Stimulated activated CD8-positive, alpha-beta memory T cell treated with anti-CD3 and anti-CD28 coated beads, Interleukin-2, amount 100 ng/mL, for 48 hours (primary cell): ENCODE data around the gene RETN.
A peak's percentile ranks its signal among the peaks of the same experiment; 100 is the strongest.

Experiments used
- DNase-seq, 2 donors: peaks; one replicate each; pipeline ENCODE4 v3.0.0-alpha.2; 2020; ENCODE audit warnings: low read depth in 2 of 2

Gene RETN

DNA sequence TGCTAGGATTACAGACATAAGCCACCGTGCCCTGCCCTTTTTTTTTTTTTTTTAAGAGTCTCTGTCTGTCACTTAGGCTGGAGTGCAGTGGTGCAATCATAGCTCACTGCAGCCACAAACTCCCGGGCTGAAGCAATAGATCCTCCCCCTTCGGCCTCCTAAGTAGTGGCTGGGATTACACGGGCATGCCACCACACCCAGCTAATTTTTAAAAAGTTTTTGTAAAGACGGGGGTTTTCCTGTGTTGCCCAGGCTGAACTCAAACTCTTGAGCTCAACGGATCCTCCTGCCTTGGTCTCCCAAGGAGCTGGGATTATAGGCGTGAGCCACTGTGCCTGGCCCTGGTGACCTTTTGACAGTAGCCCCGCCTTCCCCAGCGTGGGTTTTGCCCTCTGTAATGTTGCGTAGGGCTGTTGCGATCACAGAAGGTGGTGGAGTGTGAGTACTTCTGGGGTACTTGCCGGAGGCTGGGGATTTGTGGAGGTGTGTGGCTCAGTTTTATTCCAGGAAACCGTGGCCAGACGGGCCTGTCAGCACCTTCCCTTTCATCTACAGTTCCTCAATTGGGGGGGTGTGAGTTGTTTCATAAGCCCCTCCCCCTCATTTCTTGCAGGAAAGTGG lies 11.6 kb upstream of the RETN start:
- no peak for DNase-seq

DNA sequence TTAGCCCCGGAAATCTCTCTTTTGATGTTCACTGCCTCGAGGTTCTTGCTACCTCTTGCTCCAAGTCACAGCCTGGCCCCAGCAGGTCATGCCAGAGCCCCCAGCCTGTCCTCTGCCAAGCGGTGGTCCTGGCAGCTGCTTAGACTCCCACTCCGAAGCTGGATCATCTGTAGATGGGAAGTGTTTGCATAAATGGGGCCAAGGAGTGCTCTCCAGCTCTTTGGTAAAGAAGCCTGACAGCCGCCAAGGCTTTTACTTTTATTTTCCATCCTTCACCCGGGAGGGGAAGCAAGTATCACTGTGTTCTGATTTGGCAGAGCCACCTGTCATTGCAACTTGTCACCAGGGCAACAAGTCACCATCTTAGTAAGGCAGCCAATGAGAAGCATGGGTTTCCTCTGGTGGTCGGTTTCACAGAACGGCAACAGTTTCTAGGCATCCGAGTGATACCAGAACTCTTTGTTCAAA lies 10.6 kb upstream of the RETN start:
- DNase-seq = no peak

DNA sequence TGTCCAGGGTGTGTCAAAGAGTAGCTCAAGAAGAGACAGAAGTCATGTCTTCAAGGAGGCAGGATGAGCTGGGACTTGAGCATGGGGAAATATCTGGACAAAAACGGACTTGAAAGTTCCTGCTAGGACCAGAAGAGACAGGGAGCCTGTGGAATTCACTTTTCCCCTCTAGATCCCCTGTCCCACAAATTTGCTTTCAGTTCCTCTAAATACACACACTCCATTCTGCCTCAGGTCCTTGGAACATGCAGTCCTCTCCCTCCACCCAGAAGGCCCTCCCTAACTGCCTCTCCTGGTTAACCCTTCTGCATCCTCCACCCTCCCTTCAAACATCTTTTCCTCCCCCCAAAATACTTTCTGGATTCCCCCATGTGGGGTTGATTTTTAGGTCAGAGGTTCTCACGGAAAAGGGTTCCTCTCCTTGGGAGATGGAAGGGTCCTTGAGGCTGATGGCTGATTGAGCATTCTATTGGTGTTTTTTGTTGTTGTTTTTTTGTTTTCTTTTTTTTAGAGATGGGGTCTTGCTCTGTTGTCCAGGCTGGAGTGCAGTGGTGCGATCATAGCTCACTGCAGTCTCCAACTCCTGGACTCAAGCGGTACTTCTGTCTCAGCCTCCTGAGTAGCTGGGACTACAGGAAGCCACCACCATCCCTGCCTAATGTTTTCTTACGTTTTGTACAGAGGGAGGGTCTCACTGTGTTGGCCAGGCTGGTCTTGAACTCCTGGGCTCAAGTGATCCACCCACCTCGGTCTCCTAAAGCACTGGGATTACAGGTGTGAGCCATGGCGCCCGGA lies 6.9 kb upstream of the RETN start:
- no peak for DNase-seq

DNA sequence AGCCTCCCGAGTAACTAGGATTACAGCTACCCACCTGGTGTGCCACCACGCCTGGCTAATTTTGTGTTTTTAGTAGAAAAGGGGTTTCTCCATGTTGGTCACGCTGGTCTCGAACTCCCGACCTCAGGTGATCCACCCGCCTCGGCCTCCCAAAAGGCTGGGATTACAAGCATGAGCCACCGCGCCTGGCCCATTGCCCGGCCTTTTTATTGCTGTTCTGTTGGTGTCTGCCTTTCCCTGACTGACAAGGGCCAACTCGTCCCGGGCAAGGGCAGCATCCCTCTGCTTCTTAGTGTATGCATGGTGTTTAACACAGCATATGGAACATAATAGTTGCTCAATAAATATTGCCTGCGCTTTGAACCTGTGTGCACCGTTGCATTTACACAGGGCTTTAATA lies 6.2 kb upstream of the RETN start:
- no peak for DNase-seq

DNA sequence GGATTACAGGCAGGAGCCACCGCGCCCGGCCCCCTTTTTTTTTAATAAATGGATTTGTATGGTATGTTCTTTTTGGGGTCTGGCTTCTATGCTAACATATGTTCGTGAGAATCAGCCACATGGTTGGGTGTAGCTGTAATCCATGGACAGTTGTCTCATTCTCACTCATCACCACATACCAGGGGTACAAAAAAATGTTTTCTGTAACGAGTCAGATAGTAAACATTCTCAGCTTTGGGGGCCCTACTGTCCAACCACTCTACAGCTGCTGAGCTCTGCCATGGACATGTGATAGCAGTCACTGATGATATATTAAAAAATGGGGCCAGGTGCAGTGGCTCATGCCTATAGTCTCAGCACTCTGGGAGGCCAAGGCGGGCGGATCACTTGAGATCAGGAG lies 5.1 kb upstream of the RETN start:
- DNase-seq = no peak

DNA sequence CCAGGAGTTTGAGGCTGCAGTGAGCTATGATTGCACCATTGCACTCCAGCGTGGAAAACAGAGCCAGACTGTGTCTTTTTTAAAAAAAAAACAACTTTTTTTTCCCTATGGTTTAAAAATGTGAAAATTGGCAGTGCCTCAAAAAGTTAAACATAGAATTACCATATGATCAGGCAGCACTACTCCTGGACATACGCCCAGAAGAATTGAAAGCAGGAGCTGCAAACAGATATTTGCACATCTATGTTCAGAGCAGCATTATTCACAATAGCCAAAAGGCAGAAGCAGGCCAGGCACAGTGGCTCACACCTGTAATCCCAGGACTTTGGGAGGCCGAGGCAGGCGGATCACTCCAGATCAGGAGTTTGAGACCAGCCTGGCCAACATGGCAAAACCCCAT lies 3.8 kb upstream of the RETN start:
- no peak for DNase-seq

DNA sequence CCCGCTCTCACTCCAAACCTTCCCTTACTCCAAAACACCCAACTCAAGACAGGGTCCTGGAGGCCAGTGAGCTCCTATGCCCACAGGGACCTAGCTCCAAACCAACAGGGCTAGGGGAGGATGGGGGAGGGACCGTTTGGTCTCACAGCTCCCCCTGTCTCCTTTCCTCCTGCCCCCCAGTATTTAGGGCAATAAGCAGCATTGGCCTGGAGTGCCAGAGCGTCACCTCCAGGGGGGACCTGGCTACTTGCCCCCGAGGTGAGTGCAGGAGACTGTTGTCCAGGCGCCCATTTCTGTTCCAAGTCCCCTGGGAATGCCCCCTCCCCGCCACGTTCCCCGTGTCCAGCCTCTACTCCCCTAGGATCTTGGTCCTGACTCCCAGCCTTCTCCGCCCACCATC lies 792 bp downstream of the RETN start:
- DNase-seq = no peak

DNA sequence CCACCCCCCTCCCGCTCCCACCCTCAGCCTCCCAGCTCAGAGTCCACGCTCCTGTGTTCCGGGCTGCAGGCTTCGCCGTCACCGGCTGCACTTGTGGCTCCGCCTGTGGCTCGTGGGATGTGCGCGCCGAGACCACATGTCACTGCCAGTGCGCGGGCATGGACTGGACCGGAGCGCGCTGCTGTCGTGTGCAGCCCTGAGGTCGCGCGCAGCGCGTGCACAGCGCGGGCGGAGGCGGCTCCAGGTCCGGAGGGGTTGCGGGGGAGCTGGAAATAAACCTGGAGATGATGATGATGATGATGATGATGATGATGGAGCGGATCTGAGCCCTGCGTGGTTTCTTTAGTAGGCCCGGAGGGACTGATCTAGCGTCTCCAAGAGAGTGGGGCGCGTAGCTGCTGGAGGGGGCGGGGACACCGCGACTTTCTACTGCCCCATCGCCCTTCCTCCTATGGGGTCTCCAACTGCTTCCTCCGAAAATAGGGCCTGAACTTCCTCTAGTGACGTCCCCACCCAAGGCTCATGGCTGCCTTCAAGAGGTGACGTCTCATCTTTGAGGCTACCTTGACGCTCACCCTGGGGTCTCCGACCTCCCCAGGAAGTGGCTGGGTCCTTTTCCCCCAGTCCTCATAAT lies 1.4 kb downstream of the RETN start:
- DNase-seq = no peak

DNA sequence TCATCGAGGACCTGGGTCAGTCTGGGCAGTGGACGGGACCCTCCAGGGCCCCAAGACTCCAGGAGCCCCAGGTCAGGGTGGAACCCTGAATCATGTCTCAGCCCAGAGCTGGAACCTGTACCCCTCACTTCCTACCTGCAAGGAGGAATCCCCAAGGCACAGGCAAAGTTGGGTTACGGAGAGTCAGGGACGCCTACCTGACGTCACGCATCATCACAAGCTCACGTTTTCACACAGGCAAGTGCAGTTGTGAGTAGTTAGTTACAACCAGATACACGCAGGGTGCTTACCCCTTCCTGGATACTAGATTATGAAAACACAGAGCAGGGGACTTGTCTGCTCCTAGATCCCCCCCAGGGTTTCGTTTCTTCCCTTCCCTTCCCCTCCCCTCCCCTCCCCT lies 1.9 kb downstream of the RETN start:
- no peak for DNase-seq

DNA sequence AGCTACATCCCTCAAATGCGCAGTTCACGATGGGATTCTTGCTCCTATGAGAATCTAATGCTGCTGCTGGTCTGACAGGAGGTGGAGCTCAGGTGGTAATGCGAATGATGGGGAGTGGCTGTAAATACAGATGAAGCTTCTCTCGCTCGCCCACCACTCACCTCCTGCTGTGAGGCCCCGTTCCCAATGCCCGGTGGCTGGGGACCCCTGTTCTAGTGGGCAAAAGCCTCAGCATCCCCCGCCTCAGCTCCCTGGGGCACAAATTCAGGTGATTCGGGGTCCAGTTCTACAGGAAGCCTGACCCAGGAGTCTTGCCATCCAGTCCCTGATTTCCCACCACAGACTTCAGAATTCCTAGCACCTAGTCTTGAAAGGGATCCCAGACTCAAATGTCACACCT lies 3.7 kb downstream of the RETN start:
- no peak for DNase-seq

DNA sequence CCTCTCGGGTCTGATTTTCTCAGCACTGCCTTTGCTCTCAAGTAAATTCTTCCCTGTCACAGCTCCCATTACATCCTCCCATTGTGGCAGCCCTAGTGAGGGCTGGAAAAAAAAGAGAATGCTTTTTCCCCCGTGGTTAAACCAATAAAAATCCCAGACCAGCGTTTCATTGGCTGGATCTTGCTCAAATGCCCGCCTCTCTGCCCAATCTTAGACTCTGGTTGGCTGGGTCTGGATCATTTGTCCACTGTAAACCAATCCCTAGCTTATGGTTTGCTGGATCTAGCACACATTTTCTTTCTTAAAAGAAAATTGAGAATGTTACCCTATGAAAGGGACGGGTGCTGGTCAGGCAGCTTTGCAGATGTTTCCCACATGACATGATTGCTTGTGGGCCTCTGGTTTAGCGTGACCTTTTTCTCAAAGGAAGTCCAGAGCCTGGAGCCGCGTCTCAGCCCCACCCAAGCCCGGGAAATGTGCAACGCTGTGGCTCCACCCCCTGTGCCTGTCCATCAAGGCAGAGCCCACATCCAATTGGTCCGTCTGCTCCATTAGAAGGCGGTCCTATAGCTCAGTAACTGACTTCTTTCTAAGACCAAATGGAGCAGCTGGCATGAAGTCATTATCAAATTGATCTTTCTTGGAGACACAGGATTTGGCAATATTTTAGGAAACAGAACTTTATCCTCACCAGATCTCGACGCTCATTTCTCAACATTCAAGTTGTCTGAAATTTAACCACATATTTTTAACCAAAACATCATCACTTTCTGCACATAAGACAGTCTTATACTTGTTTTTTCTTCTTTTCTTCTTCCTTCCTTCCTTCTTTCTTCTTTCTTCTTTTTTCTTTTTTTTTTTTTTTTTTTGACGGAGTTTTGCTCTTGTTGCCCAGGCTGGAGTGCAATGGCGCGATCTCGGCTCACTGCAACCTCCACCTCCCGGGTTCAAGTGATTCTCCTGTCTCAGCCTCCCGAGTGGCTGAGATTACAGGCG lies 5.5 kb downstream of the RETN start:
- DNase-seq = no peak

DNA sequence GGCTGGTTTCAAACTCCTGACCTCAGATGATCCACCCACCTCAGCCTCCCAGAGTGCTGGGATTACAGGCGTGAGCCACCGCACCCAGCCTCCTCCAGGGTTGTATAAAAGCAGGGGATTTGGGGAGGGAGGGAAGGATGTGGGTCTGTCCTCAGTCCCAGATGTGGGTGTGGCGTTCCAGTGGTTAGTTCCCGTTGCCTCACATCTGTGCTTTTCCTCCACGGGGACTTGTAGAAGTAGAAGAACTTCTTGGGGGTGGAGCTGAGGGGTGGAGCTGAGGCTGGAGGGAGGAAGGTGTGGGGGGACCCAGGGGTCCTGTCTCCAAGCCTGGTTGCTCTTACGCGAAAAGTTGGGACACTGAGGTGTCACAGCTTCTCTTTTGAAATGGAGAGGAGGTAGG lies 7.5 kb downstream of the RETN start:
- DNase-seq = no peak

DNA sequence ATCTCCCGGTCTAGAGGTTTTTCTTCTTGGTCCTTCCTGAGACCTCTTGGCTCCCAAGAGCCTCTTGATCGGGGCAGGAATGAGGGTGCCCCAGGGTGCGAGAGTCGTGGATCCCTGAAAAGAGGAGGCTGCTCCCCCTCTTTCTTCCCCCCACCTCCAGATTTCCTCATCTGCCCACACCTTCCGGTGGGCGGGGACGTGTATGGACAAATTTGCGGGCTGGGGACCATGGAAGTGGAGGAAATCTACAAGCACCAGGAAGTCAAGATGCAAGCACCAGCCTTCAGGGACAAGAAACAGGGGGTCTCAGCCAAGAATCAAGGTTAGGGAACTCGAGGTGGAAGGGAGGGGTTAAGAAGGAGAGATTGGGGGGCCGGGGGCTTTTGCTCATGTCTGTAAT lies 8.0 kb downstream of the RETN start, which contains the start of gene MCEMP1:
Gene MCEMP1 (plus strand): TSS at position 237 of the 400 bp plus-strand sequence. CDS start 31 bp downstream, at position 268.
- DNase-seq = no peak

DNA sequence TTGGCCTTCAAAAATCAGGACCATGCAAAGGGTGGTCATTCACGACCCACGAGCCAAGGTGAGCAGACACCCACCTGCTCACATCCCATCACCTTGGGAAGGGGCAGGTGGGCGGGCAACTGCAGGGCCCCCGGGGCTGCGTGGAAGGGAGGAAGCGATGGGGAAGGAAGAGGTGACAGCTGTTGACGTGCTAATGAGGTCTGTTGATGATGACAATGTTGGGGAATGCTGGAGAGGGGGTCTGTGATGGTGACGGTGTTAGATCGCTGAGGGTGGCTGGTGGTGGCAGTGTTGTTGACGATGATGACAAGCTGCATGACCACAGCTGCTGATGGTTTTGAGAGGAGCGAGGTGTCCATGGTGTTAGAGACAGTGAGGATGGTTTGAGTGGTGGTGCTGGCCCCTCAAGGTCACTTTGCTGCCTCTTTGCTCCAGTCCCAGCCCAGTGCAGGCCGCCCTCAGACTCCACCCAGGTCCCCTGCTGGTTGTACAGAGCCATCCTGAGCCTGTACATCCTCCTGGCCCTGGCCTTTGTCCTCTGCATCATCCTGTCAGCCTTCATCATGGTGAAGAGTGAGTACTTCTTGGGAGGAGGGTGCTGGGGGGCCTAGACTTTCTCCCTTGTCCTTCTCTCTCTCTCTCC lies 8.9 kb downstream of the RETN start:
- DNase-seq = no peak

DNA sequence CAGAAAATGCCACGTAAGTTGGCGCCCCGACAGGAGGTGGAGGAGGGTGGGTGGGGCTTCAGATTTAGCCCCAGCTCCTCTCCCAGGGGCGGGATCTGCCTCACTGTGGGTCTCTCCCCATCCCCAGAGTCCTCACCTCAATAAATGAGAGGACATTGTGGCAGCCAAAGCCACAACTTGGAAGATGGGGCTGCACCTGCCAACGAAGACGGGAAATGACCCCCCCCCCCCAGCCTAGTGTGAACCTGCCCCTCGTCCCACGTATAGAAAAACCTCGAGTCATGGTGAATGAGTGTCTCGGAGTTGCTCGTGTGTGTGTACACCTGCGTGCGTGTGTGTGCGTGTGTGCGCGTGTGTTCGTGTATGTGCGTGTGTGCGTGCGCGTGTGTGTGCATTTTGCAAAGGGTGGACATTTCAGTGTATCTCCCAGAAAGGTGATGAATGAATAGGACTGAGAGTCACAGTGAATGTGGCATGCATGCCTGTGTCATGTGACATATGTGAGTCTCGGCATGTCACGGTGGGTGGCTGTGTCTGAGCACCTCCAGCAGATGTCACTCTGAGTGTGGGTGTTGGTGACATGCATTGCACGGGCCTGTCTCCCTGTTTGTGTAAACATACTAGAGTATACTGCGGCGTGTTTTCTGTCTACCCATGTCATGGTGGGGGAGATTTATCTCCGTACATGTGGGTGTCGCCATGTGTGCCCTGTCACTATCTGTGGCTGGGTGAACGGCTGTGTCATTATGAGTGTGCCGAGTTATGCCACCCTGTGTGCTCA lies 10.3 kb downstream of the RETN start:
- peak in 1 of 2 donors; percentile 46 for DNase-seq

DNA sequence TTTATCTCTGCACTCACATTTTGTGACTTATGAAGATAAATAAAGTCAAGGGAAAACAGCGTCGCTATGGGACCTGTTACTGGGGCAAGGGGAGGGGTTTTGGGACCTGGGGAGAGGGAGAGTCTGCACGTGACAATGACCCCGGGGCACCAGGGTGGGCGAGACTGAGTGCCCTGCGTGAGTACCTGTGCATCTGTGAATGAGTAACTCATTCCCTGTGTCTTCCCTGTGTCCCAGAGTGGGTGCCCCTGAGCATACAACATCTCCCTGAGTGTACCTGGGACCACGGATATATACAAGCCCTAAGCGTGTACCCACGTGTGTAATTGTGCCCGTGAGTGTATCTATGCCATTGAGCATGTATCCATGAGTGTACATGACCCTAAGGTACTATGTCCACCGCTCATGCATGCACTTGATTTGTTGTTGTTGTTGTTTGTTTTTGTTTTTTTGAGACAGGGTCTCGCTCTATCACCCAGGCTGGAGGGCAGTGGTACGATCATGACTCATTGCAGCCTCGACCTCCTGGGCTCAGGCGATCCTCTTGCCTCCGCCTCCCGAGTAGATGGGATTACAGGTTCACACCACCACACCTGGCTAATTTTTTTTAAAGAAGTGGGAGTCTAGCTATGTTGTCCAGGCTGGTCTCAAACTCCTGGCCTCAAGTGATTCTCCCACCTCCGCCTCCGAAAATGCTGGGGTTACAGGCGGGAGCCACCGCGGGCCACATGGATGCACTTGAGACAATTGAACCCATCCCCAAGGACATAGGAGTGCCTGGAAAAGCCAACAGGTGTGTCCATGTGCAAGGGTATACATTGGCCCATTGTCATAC lies 11.1 kb downstream of the RETN start:
- DNase-seq = no peak

DNA sequence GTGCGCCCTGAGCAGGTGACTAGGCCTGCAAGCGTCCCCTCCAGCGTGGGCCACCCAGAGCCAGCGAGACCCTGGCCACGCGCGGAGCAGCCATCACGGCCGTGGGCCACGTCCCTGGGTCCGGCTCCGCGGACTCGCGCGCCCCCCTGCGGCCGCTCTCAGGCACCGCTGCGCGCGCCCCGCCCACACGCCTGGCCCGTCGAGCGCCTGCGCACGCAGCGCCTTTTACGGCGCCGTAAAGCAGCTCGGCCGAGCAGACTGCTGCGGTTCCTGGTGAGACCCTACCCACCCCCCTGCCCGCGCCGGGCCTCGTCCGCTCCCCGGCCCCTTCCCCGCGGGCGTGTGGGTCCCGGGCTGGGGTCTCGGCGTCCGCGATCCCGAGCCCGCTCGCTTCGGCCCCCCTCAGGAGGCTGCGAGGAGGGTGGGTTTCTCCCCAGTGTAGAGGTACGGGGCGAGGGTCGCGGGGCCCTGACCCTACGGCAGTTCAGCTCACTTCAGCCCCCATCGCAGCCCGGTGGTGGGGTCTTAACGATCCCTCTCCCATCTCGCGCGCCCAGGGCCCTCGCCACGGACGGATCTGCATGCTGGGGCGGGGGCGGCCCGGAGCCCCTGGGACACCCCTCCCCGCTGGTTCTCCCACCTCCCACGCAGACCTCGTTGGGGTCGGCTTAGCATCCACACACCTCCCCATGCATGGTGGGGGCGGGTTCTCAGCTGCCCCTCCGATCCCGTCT lies 11.9 kb downstream of the RETN start, which contains the start of gene TRAPPC5:
Gene TRAPPC5 (plus strand): TSS at position 228 of the 734 bp plus-strand sequence. CDS start 1,421 bp downstream, outside the sequence.
- peak; percentile 77 to 82 for DNase-seq

DNA sequence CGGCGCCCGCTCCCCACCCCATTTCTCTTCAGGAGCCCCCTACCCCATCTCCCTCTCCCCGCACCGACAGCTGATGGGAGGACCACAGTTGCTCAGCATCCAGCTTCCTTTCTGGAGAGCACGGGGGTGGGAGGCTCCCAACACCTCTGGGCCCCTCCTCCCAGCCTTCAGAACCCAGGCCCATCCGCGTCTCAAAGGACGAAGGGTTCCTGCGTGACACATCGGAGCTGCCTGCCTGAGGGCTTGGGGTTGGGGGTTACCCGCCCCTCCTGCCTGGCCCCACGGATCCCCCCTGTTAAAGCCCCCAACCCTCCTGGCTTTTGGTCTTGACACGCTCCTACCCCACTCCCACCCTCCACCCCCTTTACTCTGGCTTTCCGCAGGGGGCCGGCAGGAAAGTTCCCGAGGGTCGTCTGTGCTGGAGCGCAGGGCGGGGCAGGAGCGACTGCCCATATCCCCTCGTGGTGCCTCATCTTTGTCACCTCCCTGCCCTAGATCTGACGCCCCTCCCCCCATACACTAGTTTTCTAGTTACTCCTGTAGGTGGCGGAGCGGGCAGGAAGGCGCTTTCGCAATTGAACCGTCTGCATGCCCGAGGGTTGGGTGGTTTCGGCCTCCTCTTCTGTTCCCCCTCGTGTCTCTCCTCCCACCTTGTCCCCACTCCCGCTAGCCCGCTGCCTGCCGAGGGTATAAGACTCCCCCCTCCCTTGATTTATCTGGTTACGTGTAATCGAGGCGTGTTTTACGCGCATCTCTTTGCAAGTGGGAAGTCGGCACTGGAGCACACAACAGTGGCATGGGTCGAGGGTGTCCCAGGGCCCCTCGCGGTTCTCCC lies 12.7 kb downstream of the RETN start:
- peak; percentile 75 to 78 for DNase-seq
